Kidney capillary endothelial cell (primary cell): ENCODE results near the gene SALL1.

Source experiments
- DNase-seq: peaks from one replicate; pipeline ENCODE4 v3.0.0-alpha.2; 2018; ENCODE audit warnings: low spot score

The SALL1 gene

DNA sequence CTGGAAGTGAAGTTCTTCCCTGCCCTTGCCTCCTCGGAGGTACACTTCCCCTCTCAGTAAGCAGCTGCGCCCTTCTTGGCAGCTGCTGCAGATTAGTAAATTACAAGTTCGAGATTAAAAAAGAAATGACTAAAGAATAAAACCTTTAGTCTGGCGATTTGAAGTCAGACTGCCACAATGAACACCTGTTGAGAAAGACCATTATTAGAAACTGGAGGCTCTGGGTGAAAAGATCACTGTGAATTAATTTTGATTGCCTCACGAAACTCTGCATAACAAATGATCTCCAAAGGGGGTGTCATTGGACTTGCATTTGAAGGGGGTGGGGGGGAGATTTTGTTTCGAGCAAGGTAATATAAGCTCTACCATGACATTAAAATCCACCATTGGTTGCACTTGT, 39.3 kb downstream of the SALL1 start:
- no peak for DNase-seq

DNA sequence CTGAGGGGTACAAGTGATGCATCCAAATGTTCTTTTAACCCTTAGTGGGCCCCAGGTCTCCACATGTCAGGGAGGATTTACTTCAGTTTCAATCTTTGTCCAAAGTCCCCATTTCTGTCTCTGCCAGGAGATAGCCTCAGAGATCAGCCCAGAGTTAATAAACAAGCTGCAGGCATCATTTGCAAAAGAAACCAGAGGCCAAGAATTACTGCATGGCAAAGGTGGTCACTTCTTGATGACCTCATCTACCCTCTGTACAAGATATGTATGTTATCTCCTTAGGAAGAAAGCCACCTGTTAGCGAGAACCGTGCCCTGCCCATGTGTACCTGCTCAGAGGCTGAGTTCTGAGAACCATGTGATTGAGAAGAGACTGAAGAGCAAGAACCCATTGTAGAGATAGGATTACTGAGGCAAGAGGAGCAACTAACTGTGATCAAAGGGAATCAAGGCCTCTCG, 40.3 kb downstream of the SALL1 start:
- DNase-seq = no peak

DNA sequence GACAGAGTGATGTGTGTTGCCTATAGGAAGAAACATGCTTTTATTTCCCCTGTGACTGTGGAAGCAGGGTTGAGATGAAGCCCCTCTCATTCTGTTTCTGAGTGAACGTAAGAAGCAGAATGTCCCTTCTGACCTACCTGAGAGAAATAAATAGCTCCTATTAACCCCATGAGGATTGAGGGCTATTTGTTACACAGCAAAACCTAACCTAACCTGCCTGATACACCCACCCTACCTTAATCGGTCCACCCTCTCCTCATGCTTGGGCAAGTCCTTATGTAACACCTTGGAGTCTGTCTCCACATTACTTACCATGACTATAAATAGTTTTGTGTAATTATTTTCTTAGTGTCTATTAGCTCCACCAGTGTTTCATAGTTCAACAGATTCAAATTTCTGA, 41.9 kb downstream of the SALL1 start:
- no peak for DNase-seq

DNA sequence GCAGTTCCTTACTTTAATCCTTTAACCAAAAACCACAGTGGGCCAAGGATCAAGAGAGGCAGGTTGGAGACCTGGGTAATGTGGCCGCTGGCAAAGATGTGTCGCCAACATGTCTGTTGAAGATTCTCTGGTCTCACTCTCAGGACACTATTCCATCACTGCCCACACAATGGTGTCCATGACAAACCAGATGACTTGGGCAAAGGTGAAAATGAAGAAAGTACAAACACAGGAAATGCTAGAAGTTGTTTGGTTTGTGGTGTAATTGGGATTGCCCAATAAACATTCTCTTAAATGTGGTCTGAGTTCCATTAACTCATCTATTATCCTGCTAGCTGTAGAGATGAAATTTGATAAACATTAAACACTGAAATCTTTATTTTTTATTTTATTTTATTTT, 43.3 kb downstream of the SALL1 start:
- no peak for DNase-seq

DNA sequence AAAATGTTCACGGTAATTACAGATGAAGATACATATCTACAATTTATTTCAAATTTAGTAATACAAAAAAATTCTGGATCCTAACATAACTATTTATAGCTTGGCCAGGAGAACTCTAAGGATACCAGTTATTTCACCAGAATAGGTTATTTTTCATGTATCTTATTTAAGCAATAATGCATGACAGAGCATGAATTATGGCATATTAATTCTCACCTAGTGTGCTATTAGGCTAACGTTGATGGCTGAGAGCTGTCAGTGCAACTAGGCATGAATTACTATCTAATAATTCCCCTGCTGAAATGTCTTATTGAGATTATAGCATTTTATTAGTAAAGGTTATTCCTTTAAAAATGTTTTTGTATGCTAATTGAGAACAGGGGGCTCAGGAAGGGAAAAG, 44.5 kb downstream of the SALL1 start:
- no peak for DNase-seq

DNA sequence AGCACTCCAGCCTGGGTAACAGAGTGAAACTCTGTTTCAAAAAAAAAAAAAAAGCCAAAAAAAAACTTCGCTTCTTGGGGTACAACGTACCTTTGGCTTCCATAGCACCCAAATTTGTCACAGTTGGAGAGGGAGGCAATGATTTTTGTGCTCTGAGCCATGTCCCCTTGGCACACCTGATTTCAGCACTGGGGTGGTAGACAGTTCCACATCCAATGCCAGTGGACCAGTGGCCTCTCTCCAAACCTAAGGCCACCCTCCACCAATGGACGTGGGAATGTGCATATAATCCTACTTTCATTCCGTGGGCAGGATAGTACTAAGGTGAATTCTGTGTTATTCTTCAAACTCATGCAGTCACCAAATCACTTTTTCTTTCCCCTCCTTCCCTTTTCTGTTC, 47.5 kb downstream of the SALL1 start:
- DNase-seq = no peak

DNA sequence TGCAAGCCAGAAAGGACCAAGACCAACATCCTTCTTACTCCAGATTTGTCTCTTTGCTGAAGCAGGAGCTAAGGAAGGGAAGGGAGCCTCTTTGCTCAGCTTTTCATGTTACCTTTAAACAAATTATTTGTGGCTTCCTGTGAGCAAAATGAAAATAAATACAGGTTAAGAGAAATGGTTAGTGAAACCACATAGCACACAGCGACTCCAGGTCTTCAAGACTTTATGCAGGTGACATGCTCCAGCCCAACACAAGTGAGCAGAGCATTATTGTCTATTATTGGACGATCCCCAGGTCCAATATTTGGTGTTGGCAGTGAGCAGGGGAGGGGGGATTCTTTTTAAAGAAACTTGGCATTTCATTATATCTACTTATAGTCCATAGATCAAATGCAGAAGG, 53.3 kb downstream of the SALL1 start:
- DNase-seq = no peak

DNA sequence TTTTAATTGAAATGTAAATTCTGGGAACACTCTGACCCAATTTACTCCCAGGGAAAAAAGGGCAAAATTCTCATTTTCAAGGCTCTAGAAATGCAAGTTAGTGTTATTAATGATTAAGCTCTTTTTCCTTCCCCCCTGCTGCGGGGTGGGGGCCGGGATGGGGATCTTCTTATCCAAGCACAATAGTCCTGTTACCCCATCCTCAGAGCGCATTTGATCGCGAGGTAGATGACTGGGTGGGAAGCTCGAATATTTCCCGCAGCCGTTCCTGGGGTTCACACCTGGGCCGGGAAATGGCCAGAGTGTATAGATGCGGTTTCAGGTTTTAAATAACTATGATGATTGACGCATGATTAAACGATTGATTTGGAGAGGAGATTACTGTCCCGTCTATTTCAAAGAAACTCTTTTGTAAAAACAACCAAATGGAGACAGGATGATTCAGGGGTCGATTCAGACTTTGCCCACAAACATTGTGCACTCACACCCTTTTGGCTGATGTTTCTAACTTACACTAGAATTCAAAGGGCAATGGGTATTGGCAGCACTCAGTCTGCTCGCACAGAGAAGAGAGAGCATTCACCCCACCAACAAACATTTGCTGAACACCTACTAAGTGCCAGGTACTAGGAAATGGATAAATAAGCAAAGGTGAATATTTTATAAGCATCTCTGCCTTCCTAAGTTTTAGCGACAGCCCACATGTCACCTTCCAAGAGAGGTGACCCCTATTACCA, 55.0 kb downstream of the SALL1 start:
- no peak for DNase-seq

DNA sequence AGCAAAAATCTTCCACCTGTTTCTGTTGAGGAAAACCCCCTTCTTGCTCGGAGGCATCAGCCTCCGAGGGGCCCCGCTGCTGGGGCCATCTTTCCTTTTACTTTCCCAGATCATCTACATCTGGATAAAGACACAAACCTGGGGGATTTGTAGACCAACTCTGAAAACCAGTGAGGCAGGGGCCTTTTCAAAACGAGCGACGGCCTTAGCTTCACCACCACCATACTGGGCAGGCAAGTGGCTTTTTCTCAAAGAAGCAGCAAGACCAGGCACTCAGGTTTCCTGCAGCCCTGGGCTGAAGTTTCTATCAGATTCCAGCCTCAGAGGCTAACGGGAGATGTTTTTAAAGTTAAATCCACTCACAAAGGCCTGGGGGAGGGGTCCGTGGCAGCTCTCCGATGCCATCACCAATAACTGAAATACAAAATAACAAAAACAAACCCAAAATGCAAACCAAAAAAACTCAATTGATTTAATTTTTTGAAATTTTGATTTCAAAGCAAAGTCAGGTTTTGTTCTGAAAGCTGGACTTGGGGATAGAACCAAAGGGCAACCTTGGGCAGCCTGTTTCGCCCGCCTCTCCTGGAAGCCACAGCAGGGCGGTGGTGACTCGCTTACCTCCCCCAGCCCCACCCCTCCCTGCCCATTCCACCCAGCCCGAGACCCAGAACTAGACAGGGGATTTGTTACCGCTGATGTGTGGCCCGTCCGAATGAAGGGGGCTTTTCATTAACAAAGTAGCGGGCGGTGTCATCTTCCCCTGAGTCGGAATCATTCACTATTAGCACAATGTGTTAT, 55.8 kb downstream of the SALL1 start:
- DNase-seq = no peak

DNA sequence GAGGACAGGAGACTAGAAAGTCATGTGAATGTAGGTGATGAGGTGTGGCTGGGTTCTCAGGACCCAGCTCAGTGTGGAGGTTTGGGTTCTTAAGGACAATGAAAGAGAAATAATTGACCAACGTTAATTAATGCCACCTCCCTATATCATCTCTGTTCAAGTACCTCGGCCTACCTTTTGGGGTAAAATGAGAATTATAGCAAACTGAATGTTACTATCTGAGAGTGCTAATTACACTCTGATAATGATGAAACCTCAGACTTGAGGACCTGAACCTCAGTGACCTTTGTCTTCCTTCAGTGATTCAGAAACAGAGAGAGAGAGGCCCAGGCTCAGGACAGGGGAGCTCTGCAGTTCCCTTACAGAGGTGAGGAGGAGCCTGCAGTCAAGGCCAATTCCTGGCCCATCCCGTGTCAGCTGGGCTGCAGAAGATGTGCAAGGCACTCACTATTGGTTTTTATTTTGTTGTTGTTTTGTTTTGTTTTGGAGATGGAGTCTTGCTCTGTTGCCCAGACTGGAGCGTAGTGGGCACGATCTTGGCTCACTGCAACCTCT, 57.3 kb downstream of the SALL1 start:
- no peak for DNase-seq
